GM12874 (cell line): ENCODE results near the gene PDCD1LG2.

ENCODE experiments used
- CTCF ChIP-seq: IDR thresholded peaks from 2 replicates; pipeline ENCODE4 v1.5.1; 2011; ENCODE audit warnings: low read depth, mild to moderate bottlenecking, control low read depth, low read length, moderate library complexity; ENCODE audit not compliant: insufficient read depth

Gene PDCD1LG2

GRCh38 chr9:5529683-5530221, 19.4 kb downstream of the PDCD1LG2 start:
- no peak for TF ChIP-seq CTCF

- TF ChIP-seq CTCF = no peak
Observed at GRCh38 chr9:5531101-5531882, 21.0 kb downstream of the PDCD1LG2 start.

- no peak for TF ChIP-seq CTCF
Observed at GRCh38 chr9:5532306-5532705, 22.0 kb downstream of the PDCD1LG2 start.

- TF ChIP-seq CTCF = no peak
Observed at GRCh38 chr9:5532790-5533189, 22.5 kb downstream of the PDCD1LG2 start.

GRCh38 chr9:5536684-5537083, 26.4 kb downstream of the PDCD1LG2 start:
- TF ChIP-seq CTCF = no peak

GRCh38 chr9:5543875-5544702, 33.8 kb downstream of the PDCD1LG2 start:
- TF ChIP-seq CTCF = no peak

- TF ChIP-seq CTCF = no peak
Observed at GRCh38 chr9:5549658-5550650, 39.6 kb downstream of the PDCD1LG2 start.
